GM21576 (cell line): ENCODE data around the gene UNC119B.
A peak's percentile ranks its signal among the peaks of the same experiment; 100 is the strongest.

Experiments
- ATAC-seq: cut with Tn5 transposase; IDR thresholded peaks from one replicate; pipeline ENCODE4 v1.9.1; 2021; ENCODE audit warnings: mild to moderate bottlenecking, moderate library complexity; ENCODE audit not compliant: unreplicated experiment

The UNC119B gene

GRCh38 chr12:120687578-120688289 is 22.5 kb upstream of the UNC119B start:
- no peak for ATAC-seq

DNA sequence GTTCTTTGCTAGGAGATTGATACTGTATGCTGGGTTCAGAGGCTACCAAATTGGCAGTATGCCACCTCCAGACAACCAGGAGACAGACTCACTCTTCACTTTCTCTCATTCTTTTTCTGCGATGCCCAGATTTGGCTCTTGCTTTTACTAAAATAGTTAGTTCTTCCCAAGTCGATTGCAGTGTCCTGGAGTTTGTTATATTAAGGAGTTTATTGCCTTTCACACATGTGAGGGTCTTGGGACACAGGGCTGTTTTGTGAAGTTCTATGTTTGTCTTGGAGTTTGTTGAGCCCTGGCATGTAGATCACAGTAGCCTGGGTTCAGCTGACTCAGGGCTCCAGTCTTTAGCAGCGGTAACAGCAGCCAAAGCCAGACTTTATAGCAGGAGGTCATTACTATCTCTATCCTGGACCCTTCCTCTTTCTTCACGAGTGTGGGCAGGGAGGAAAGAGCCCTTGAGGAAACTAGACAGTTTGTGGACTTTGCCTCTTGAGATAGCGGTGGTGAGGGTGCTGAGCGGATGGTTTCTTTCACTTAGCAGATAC is 21.7 kb upstream of the UNC119B start:
- ATAC-seq: no peak

DNA sequence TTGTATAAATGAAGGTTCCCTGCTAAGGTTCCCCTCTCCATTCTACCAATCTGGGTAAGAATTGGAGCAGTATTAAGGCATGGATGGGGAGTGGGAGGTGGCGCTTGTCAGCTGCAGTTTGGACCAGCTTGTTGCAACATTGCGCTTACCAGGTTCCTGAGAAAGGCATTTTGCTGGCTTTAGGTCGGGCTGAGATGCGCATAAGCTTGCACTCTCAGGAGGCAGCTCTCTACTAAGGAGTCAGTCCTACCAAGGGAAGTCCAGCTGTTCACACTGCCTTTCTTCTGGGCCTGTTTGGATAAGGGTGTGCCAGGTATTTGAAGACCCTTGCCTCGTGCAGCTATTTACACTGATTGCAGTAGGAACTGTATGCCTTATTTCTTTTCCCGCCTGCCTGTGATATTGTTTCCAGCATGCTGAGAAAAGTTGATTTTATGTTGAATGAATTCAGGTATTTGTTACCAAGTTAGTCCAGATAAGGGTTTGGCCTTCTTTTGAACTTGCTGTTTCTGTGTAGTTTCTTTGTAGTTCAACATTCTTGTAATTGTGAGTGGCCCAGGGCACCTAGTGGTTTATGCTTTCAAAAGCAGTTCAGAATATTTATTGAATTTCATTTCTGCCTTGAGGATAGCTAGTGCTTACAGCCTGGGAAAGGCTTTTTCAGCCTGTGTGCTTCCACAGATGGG is 20.7 kb upstream of the UNC119B start:
- ATAC-seq: no peak

DNA sequence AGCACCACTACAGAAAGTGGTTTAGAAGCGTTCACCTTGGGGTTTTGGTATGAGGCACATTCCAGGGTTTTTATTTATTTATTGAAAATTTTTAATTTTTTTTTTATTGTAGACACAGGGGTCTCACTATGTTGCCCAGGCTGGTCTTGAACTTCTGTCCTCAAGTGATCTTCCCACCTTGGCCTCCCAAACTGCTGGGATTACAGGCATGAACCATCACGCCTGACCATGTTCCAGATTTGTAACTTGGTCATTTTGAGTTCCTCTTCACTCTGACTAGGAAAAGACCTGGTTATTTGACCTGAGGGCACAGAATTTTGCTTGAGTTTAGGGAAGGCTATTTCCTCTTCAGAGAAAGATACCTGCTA is 20.2 kb upstream of the UNC119B start:
- ATAC-seq: no peak

- ATAC-seq: no peak
Observed at GRCh38 chr12:120690978-120691377, 19.3 kb upstream of the UNC119B start.

- no peak for ATAC-seq
Observed at GRCh38 chr12:120692524-120693033, 17.7 kb upstream of the UNC119B start.

- ATAC-seq: no peak
Observed at GRCh38 chr12:120693848-120694247, 16.4 kb upstream of the UNC119B start.

GRCh38 chr12:120696626-120697025 is 13.6 kb upstream of the UNC119B start:
- no peak for ATAC-seq

- ATAC-seq: no peak
Observed at GRCh38 chr12:120697344-120697743, 12.9 kb upstream of the UNC119B start.

DNA sequence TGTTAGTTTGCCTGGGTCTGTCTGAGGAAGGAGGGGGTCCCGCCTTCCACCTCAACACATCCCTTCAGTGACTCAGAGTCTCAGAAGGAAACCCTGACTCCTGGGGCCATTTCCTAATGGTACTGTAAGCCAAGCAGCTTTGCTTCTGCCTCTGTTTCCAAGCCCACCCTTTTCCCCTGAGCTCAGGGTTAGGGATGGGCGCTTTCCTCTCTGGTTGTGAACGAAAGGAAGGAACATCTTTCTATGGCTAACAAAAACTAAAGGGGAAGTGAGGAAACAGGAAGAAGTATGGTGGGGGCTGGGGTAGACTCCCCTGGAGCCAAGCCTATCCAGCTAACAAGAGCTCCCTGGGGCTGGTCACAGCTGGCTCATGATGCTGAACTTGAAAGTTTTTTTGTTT is 11.6 kb upstream of the UNC119B start:
- ATAC-seq: no peak

- ATAC-seq: no peak
Observed at GRCh38 chr12:120699553-120699952, 10.7 kb upstream of the UNC119B start.

DNA sequence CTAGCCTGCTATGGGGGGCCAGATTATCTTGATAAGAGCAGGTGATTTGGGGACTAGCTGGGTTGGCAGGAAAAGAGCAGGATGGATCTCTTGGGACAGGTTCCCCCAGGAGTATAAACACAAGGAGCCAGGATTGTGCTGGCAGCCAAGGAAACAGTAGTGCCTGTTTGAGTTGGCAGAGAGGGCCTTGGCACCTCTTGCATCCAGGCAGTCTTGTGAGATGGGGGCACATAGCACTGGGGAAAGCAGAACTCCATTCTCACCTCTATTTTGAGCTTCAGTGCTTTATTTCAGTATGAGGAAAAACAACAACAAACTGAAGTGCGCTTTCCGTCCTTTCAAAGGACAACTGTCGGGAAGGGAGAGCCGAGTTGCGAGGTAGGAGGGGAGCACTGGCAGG is 9.4 kb upstream of the UNC119B start:
- no peak for ATAC-seq

- no peak for ATAC-seq
Observed at GRCh38 chr12:120702637-120703036, 7.6 kb upstream of the UNC119B start.

DNA sequence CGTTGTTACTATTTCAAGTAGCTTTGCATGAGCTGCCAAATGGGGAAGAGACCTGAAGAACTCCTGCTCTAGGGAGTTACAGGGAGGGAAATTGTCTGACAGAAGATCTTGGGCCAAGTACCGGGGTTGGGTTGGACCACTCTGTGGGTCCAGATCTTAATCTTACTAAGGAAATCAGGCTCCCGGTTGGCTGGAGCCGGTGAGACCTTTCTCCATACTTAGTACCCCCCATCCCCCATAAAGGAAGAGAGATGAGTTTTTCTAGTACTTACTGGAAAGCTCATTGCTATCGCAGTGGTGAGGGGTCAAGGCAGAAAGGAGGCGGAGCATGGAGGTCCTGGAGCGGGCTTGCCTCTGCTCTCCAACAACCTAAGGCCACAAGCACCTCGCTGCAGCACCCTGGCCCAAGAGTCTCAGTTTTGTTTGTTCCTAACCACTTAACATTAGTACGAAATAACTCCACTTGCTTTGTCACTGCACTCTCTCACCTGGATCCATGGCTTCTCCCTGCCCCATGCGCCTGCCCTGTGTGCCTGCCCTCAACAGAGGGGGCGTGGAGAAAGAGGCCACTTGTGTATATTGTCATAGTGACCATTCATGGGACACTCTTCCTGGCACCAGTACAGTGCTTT is 6.8 kb upstream of the UNC119B start:
- no peak for ATAC-seq

GRCh38 chr12:120705618-120706017 is 4.6 kb upstream of the UNC119B start:
- ATAC-seq: no peak

GRCh38 chr12:120706029-120706428 is 4.2 kb upstream of the UNC119B start:
- no peak for ATAC-seq

DNA sequence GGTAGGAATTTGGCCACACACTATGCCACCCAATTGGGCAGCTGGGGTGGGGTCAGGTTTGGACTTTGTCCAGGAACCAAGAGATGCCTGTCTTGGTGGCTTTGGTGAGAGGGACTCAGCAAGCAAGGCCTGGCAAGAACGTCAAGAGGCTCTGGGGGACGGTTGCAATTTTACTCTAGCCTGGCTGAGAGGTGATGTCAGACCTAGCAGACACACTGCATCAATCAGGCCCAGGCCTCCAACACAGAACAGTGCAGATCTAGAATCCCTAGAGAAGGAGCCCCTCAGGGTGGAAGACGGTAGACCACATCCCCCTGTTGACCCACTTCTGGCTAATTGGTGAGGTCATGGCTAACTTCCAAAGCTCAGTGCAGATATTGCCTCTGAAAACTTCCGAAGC is 1.6 kb upstream of the UNC119B start:
- ATAC-seq: no peak

DNA sequence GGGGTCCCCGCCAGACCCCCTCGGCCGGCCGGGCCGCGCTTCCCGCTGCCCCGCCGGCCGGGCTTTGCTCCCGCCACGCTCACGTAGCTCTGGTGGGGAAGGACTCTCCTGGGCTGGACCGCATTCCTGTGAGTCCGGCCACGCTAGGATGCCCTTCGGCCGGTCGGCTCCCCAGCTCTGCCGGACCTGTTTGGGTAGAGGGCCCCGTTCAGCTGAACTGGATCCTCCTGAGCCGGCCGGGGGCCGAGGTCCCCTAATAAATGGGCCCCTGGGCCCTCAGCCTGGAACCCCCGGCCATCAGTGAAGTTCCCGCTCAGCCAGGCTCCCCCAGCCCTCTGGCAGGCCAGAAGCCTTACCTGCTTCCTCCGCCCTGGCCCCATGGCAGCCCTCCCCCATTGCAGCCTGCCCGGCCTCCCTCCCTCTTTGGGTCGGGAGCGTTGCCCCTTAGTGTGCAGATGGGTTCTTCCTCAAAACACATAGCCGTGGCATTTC is 593 bp downstream of the UNC119B start:
- peak; percentile 31 for ATAC-seq

GRCh38 chr12:120711411-120711810 is 1.2 kb downstream of the UNC119B start:
- ATAC-seq: no peak

GRCh38 chr12:120712610-120713009 is 2.4 kb downstream of the UNC119B start:
- ATAC-seq: no peak

DNA sequence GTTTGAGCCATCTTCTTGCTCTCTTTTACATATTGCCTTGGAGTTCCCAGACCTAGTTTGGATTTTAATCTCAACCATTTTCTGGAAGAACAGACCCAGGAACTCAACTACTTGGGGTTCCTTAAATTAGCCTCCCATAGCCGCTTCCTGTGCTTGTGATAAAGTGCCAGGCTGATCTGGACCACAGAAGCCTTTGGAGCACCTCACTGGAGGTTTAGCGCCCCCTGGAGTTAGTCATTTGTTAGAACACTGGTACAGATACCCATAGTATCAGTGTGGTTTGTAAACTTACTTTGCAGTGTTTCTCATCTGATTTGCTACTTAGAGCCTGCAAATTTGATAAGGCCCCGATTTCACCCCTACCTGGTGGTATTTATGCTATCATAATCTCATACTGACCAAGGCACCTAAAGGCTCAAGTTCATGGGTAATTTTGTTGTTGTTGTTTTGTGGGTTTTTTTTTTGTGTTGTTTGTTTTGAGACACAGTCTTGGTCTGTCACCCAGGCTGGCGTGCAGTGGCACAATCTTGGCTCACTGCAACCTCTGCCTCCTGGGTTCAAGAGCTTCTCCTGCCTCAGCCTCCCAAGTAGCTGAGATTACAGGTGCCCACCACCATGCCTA is 3.7 kb downstream of the UNC119B start:
- no peak for ATAC-seq
